Right lobe of liver (tissue), 4 donors: Measurements from ENCODE around the gene COL4A6.

ENCODE experiments used
- CTCF ChIP-seq, 4 donors: fragments of 200-600 bp in 3 of 4; fragments of 450-650 bp in 1 of 4; IDR thresholded peaks; one replicate each; pipeline versions ENCODE4 v1.5.1 to v1.8.0; 2016 to 2022; ENCODE audit warnings: antibody characterized with exemption in 4 of 4, mild to moderate bottlenecking in 2 of 4
- POLR2A ChIP-seq: fragments of 450-650 bp; IDR thresholded peaks from one replicate; pipeline ENCODE4 v1.6.1; 2017; ENCODE audit warnings: antibody characterized with exemption, mild to moderate bottlenecking
- donor health status: DM: no; HTN: no; CAD: no.
- donor health status: DM: no; HTN: no; CAD: no.
- donor health status: DM: no; HTN: yes; CAD: no.

- TF ChIP-seq CTCF (IDR thresholded peaks at IDR 0.05) (no peak), POLR2A (no peak)
These were observed 234.7 kb downstream of the COL4A6 start for GRCh38 chrX:108203540-108203939.
